B cell (primary cell): ENCODE measurements around the gene ZNF143.

Experiments
- CTCF ChIP-seq: fragments of 200-600 bp; IDR thresholded peaks from one replicate; pipeline ENCODE4 v1.8.0; 2022; ENCODE audit warnings: antibody characterized with exemption, mild to moderate bottlenecking
- EZH2 ChIP-seq: IDR thresholded peaks from 2 replicates; pipeline ENCODE4 v1.6.1; 2012; ENCODE audit warnings: borderline replicate concordance, low read depth, mild to moderate bottlenecking, moderate library complexity, low read length; ENCODE audit not compliant: insufficient read depth, poor library complexity, severe bottlenecking

GRCh38 chr11:9569588-9570164 lies 108.9 kb downstream of the ZNF143 start:
- TF ChIP-seq CTCF (no peak), EZH2 (no peak)
